IMR-90 (cell line): Measurements from ENCODE around the gene SYNGR2. TPM values are rescaled to one million over a fixed set of nuclear protein-coding genes. Genes with fewer than 3 reads are reported as not detected.

Source experiments
- ATAC-seq: fragments of 200-7000 bp; cut with Tn5 transposase; 2 replicates; pipeline ENCODE4 v1.9.1; 2020; ENCODE audit warnings: low read depth, mild to moderate bottlenecking, moderate library complexity
- BruUV-seq: library from RNA; stranded (reverse); fragments of 400-500 nt; replicated peaks from 2 replicates; lab custom pipeline; 2021; lab: Mats Ljungman, UMichigan
- CTCF ChIA-PET: fragments of 300-600 bp; formaldehyde crosslinking; extraction: SDS; loops from one replicate; lab custom pipeline; 2021; ENCODE audit warnings: antibody characterized with exemption; lab: Yijun Ruan, JAX
- POLR2A ChIA-PET: fragments of 300-600 bp; sonication (Branson Sonifier 250); formaldehyde crosslinking; loops from one replicate; lab custom pipeline; 2022; ENCODE audit warnings: antibody characterized with exemption; ENCODE audit not compliant: unreplicated experiment; lab: Charles Lee
- DNase-seq: peaks from one replicate; pipeline ENCODE4 v3.0.0; 2013
- H2AFZ ChIP-seq: replicated peaks from 2 replicates; pipeline ENCODE3; 2013; ENCODE audit warnings: low read length, mild to moderate bottlenecking; ENCODE audit not compliant: poor library complexity
- H2AK5ac ChIP-seq: 2 replicates; pipeline ENCODE4 v1.6.1; 2013; ENCODE audit warnings: low read depth, low read length, inconsistent platforms
- H2AK9ac ChIP-seq: replicated peaks from 2 replicates; pipeline ENCODE3; 2013; ENCODE audit warnings: mild to moderate bottlenecking, low read depth, low read length, moderate library complexity; ENCODE audit not compliant: poor library complexity
- H2BK120ac ChIP-seq: 2 replicates; pipeline ENCODE4 v1.6.1; 2013; ENCODE audit warnings: low read depth, low read length, inconsistent platforms
- H2BK15ac ChIP-seq: 3 replicates; pipeline ENCODE4 v1.6.1; 2013; ENCODE audit warnings: low read depth, low read length, inconsistent platforms
- H2BK20ac ChIP-seq: 2 replicates; pipeline ENCODE4 v1.6.1; 2013; ENCODE audit warnings: low read depth, mild to moderate bottlenecking, inconsistent platforms, low read length, moderate library complexity
- H2BK5ac ChIP-seq: 2 replicates; pipeline ENCODE4 v1.6.1; 2013; ENCODE audit warnings: mild to moderate bottlenecking, low read depth, low read length, inconsistent platforms; ENCODE audit not compliant: poor library complexity, severe bottlenecking
- H3K14ac ChIP-seq: replicated peaks from 2 replicates; pipeline ENCODE4 v1.6.1; 2013; ENCODE audit warnings: low read depth, low read length, inconsistent platforms
- H3K18ac ChIP-seq: 2 replicates; pipeline ENCODE4 v1.6.1; 2013; ENCODE audit warnings: low read depth, low read length, control low read depth
- H3K23ac ChIP-seq: 2 replicates; pipeline ENCODE4 v1.6.1; 2013; ENCODE audit warnings: low read depth, low read length, inconsistent platforms
- H3K27ac ChIP-seq: 2 replicates; pipeline ENCODE4 v1.5.1; 2013; ENCODE audit warnings: mild to moderate bottlenecking, control low read depth, low read length; ENCODE audit not compliant: insufficient read depth
- H3K27me3 ChIP-seq: 2 replicates; pipeline ENCODE4 v1.6.1; 2013; ENCODE audit warnings: low read length; ENCODE audit not compliant: control insufficient read depth, insufficient read depth
- H3K36me3 ChIP-seq: 2 replicates; pipeline ENCODE4 v1.6.1; 2013; ENCODE audit warnings: low read length, mixed read lengths; ENCODE audit not compliant: control insufficient read depth, insufficient read depth
- H3K4ac ChIP-seq: 2 replicates; pipeline ENCODE4 v1.6.1; 2013; ENCODE audit warnings: low read depth, low read length, inconsistent platforms
- H3K4me1 ChIP-seq: 2 replicates; pipeline ENCODE4 v1.6.1; 2013; ENCODE audit warnings: low read length, mixed read lengths; ENCODE audit not compliant: control insufficient read depth, insufficient read depth
- H3K4me2 ChIP-seq: 2 replicates; pipeline ENCODE4 v1.6.1; 2013; ENCODE audit warnings: low read depth, mild to moderate bottlenecking, control low read depth, low read length, moderate library complexity
- H3K4me3 ChIP-seq: 2 replicates; pipeline ENCODE4 v1.5.1; 2013; ENCODE audit warnings: low read depth, mild to moderate bottlenecking, control low read depth, low read length, moderate library complexity; ENCODE audit not compliant: insufficient read depth
- H3K56ac ChIP-seq: 2 replicates; pipeline ENCODE4 v1.6.1; 2013; ENCODE audit warnings: low read length, inconsistent platforms; ENCODE audit not compliant: insufficient read depth; ENCODE audit errors: extremely low read depth
- H3K79me1 ChIP-seq, 2 experiments: 2 replicates each; pipeline ENCODE4 v1.6.1; 2013; ENCODE audit warnings: low read length in 2 of 2, inconsistent platforms in 1 of 2, low read depth in 1 of 2
- H3K9ac ChIP-seq: 2 replicates; pipeline ENCODE4 v1.6.1; 2013; ENCODE audit warnings: low read depth, low read length, control low read depth
- H3K9me1 ChIP-seq: 2 replicates; pipeline ENCODE4 v1.6.1; 2013; ENCODE audit warnings: low read length, inconsistent platforms; ENCODE audit not compliant: insufficient read depth
- H3K9me3 ChIP-seq: 2 replicates; pipeline ENCODE4 v1.6.1; 2013; ENCODE audit warnings: low read length; ENCODE audit not compliant: control insufficient read depth, insufficient read depth
- H4K20me1 ChIP-seq: 2 replicates; pipeline ENCODE4 v1.6.1; 2013; ENCODE audit warnings: low read length, inconsistent platforms; ENCODE audit not compliant: insufficient read depth
- H4K5ac ChIP-seq: 2 replicates; pipeline ENCODE4 v1.6.1; 2013; ENCODE audit warnings: mild to moderate bottlenecking, low read depth, low read length, control low read depth
- H4K8ac ChIP-seq, 2 experiments: 2 replicates each; pipeline ENCODE4 v1.6.1; 2013; ENCODE audit warnings: low read depth in 2 of 2, low read length in 2 of 2, control low read depth in 1 of 2, inconsistent platforms in 1 of 2
- H4K91ac ChIP-seq: 2 replicates; pipeline ENCODE4 v1.6.1; 2013; ENCODE audit warnings: low read depth, low read length, inconsistent platforms; ENCODE audit not compliant: insufficient read depth
- CEBPB ChIP-seq: IDR thresholded peaks from 2 replicates; pipeline ENCODE4 v1.6.1; 2012; ENCODE audit warnings: low read depth, low read length, improper control_type of control experiment
- CHD1 ChIP-seq: IDR thresholded peaks from 2 replicates; pipeline ENCODE4 v1.6.1; 2012; ENCODE audit warnings: low read depth, low read length, improper control_type of control experiment
- CTCF ChIP-seq: conservative IDR thresholded peaks from 2 replicates; pipeline ENCODE4 v1.5.1; 2012; ENCODE audit warnings: mild to moderate bottlenecking, low read depth, low read length, improper control_type of control experiment
- FOS ChIP-seq: fragments of 150-350 bp; IDR thresholded peaks from 2 replicates; pipeline ENCODE4 v1.6.1; 2016; ENCODE audit warnings: low read depth, low read length
- MAFK ChIP-seq: IDR thresholded peaks from 2 replicates; pipeline ENCODE4 v1.6.1; 2012; ENCODE audit warnings: low read depth, low read length, improper control_type of control experiment
- MAZ ChIP-seq: IDR thresholded peaks from 2 replicates; pipeline ENCODE4 v1.6.1; 2012; ENCODE audit warnings: low read depth, mild to moderate bottlenecking, low read length, improper control_type of control experiment, moderate library complexity, borderline replicate concordance
- MXI1 ChIP-seq: IDR thresholded peaks from 2 replicates; pipeline ENCODE4 v1.6.1; 2012; ENCODE audit warnings: low read depth, mild to moderate bottlenecking, low read length, moderate library complexity, borderline replicate concordance
- NFE2L2 ChIP-seq: fragments of 150-350 bp; IDR thresholded peaks from 2 replicates; pipeline ENCODE4 v1.6.1; 2016; ENCODE audit warnings: low read depth, mild to moderate bottlenecking, low read length
- POLR2A ChIP-seq: IDR thresholded peaks from 2 replicates; pipeline ENCODE4 v1.6.1; 2012; ENCODE audit warnings: mild to moderate bottlenecking, low read depth, low read length
- RAD21 ChIP-seq: IDR thresholded peaks from 2 replicates; pipeline ENCODE4 v1.6.1; 2012; ENCODE audit warnings: low read length, improper control_type of control experiment
- RCOR1 ChIP-seq: IDR thresholded peaks from 2 replicates; pipeline ENCODE4 v1.6.1; 2012; ENCODE audit warnings: mild to moderate bottlenecking, low read length, improper control_type of control experiment; ENCODE audit not compliant: insufficient replicate concordance
- RFX5 ChIP-seq: IDR thresholded peaks from 2 replicates; pipeline ENCODE4 v1.8.0; 2012; ENCODE audit warnings: low read depth, mild to moderate bottlenecking, low read length, moderate library complexity
- SMC3 ChIP-seq: fragments of 150-350 bp; IDR thresholded peaks from 2 replicates; pipeline ENCODE4 v1.6.1; 2016; ENCODE audit warnings: low read depth, mild to moderate bottlenecking, antibody characterized with exemption, low read length, moderate library complexity
- USF2 ChIP-seq: fragments of 150-350 bp; IDR thresholded peaks from 2 replicates; pipeline ENCODE4 v1.6.1; 2017; ENCODE audit warnings: mild to moderate bottlenecking, antibody characterized with exemption, low read length, low read depth
- WGBS, 2 experiments: methylation state at CpG; one replicate each; pipeline versions ENCODE4 v1.1.5 to v1.1.7; 2013; ENCODE audit warnings: missing lambda C conversion rate in 2 of 2; ENCODE audit not compliant: insufficient read length in 1 of 2; ENCODE audit errors: extremely low coverage in 2 of 2; 5-methylcytosine and 5-hydroxymethylcytosine counted together
- dilution Hi-C: fragments of 300-500 bp; cut with HindIII; formaldehyde crosslinking; loops from one replicate; pipeline ENCODE4 v1.14.3; 2018; ENCODE audit warnings: low sequenced_read_pairs; ENCODE audit not compliant: unreplicated experiment
- in situ Hi-C: fragments of 300-500 bp; cut with MboI; formaldehyde crosslinking; loops from 3 replicates; pipeline ENCODE4 v1.14.3; 2019; ENCODE audit warnings: low sequenced_read_pairs, inconsistent platforms, mixed read lengths
- intact Hi-C: fragments of 100-400 bp; cut with micrococcal nuclease; formaldehyde crosslinking; loops from 2 replicates; pipeline ENCODE4 v1.10.0; 2022
- polyA plus RNA-seq, 3 experiments: library from polyadenylated mRNA; depleted of rRNA; stranded (reverse); fragments of >200 nt; gene quantifications; 2 replicates each; pipeline ENCODE4 v1.2.3, GENCODE V29; 2012; ENCODE audit warnings: low replicate concordance in 1 of 3
- total RNA-seq: library from RNA; depleted of rRNA; stranded (reverse); fragments of >200 nt; gene quantifications from 2 replicates; pipeline ENCODE4 v1.2.3, GENCODE V29; 2012

SYNGR2 gene
- total and polyA plus RNA-seq, 2 of the 4 experiments (the other 2 are of a cell fraction) = 11.1 to 63.1 TPM

GRCh38 chr17:78140169-78141051 lies 28.0 kb upstream of the SYNGR2 start:
- H3K18ac ChIP-seq = no peak overlapping the region
- no peak overlapping the region for H2BK5ac ChIP-seq
- no peaks in the 10 kb centered on the region for H3K36me3 ChIP-seq
- H2BK120ac ChIP-seq = no peak overlapping the region
- in situ Hi-C loops (no loop called here), intact Hi-C loops (no loop called here), dilution Hi-C loops (no loop called here)
- no peak overlapping the region for H4K5ac ChIP-seq
- no peak overlapping the region for H2BK15ac ChIP-seq
- no peak overlapping the region for H3K4me3 ChIP-seq
- H3K9ac ChIP-seq = no peak overlapping the region
- peak overlapping the region; percentile 75 for H2AFZ ChIP-seq
- BruUV-seq = no TSS peak
- H3K4ac ChIP-seq = no peak overlapping the region
- no peak overlapping the region; the same call in 1 of the 2 replicates for H3K4me2 ChIP-seq
- ATAC-seq = peak; percentile 79
- peaks cover 3% of the 10 kb centered on the region; the same call in 1 of the 2 replicates for H3K4me1 ChIP-seq
- no peaks in the 10 kb centered on the region for H4K20me1 ChIP-seq
- no peak overlapping the region; the same call in 1 of the 2 replicates for H2AK5ac ChIP-seq
- no peak overlapping the region for H3K56ac ChIP-seq
- peaks cover 3% of the 10 kb centered on the region; the same call in 1 of the 2 replicates for H3K27me3 ChIP-seq
- no peak overlapping the region for H3K27ac ChIP-seq
- peak; percentile 21 for DNase-seq
- H3K14ac ChIP-seq = no peak overlapping the region
- WGBS, 2 experiments = 34% methylated on average over 28 of the region's 58 CpGs; no CpG with 5 or more reads in 1 of the 2 experiments
- ChIA-PET POLR2A (interaction anchor here (0.6 to 0.7 kb wide), 2 partner anchors 236 to 1268 kb away, joined by 5 to 15 read pairs; no protein-coding TSS in a partner anchor), CTCF (no interaction called here)
- H3K23ac ChIP-seq = no peak overlapping the region
- no peaks in the 10 kb centered on the region for H3K9me1 ChIP-seq
- H2BK20ac ChIP-seq = no peak overlapping the region
- no peak overlapping the region for H4K91ac ChIP-seq
- H3K9me3 ChIP-seq = no peaks in the 10 kb centered on the region
- H2AK9ac ChIP-seq = peak overlapping the region; percentile 55
- no peaks in the 10 kb centered on the region for H3K79me1 ChIP-seq
- H4K8ac ChIP-seq = no peak overlapping the region
- TF ChIP-seq MAFK (no peak), FOS (no peak), NFE2L2 (no peak), RFX5 (no peak), POLR2A (no peak), CEBPB (no peak), RAD21 (no peak), MXI1 (no peak), CHD1 (no peak), USF2 (no peak), RCOR1 (no peak), MAZ (no peak), SMC3 (no peak), CTCF (no peak)
